Pancreas (tissue), 10 donors: ENCODE measurements around the gene CDH22. TPM values are rescaled to one million over a fixed set of nuclear protein-coding genes. Genes with fewer than 3 reads are reported as not detected.

Experiments
- ATAC-seq, 4 donors: fragments of 200-7000 bp; cut with Tn5 transposase; one replicate each; pipeline versions ENCODE4 v1.8.0 to v1.9.1; 2020; ENCODE audit warnings: mild to moderate bottlenecking in 4 of 4, moderate library complexity in 4 of 4
- DNase-seq, 6 donors: peaks; one replicate each; pipeline ENCODE4 v3.0.0-alpha.2; 2020
- FAIRE-seq: peaks from 2 replicates; lab custom pipeline; 2012; peaks lifted over from hg19 to GRCh38; lab: Jason Lieb, UNC
- H3K27ac ChIP-seq, 4 donors: fragments of 200-600 bp; sonication (generic); 1 replicate in 3 of 4; 2 replicates in 1 of 4; pipeline versions ENCODE4 v1.5.0 to v1.8.0; 2020
- H3K27me3 ChIP-seq, 4 donors: fragments of 200-600 bp; one replicate each; pipeline ENCODE4 v1.8.0; 2021
- H3K36me3 ChIP-seq, 3 donors: fragments of 200-600 bp; sonication (generic) in 1 of 3; one replicate each; pipeline versions ENCODE4 v1.5.0 to v1.8.0; 2020 to 2021
- H3K4me1 ChIP-seq, 3 donors: fragments of 200-600 bp; one replicate each; pipeline ENCODE4 v1.8.0; 2021
- H3K4me3 ChIP-seq, 4 donors: fragments of 200-600 bp; sonication (generic) in 2 of 4; one replicate each; pipeline versions ENCODE4 v1.5.0 to v1.8.0; 2020 to 2021
- H3K9me3 ChIP-seq, 4 donors: fragments of 200-600 bp; one replicate each; pipeline ENCODE4 v1.8.0; 2021
- WGBS, 2 donors: extraction: QIAGEN DNeasy Blood & Tissue Kit; methylation state at CpG; one replicate each; pipeline ENCODE4 v1.1.7; 2013; 5-methylcytosine and 5-hydroxymethylcytosine counted together
- intact Hi-C, 3 donors: fragments of 100-400 bp; cut with DNase I; formaldehyde crosslinking; loops; one replicate each; pipeline versions ENCODE4 v1.11.1 to v1.14.2; 2022
- polyA plus RNA-seq, 2 donors: library from polyadenylated mRNA; stranded (reverse); fragments of 200-250 nt; gene quantifications; one replicate each; pipeline ENCODE4 v1.2.3, GENCODE V29; 2013
- total RNA-seq, 6 donors: library from RNA; stranded (reverse); fragmentation: NEBNext Ultra II Directional in 4 of 6; extraction: Animal tissue kit (Norgen Biotek cat#: 25700) in 4 of 6; gene quantifications; one replicate each; pipeline versions ENCODE4 v1.2.1 to v1.2.4, GENCODE V29; 2021 to 2023
- TF ChIP-seq, protein P1 (sequence below), 4 donors: fragments of 200-600 bp; sonication (generic) in 3 of 4; IDR thresholded peaks; one replicate each; pipeline versions ENCODE4 v1.5.0 to v1.8.0; 2021; ENCODE audit warnings: antibody characterized with exemption in 4 of 4
- donor health status: healthy with polysubstance abuse.
- donor health status: DM: no; HTN: no; CAD: no; lungs with moderate emphysema.
- donor health status: DM: no; HTN: no; CAD: no.
- donor health status: control.
- donor health status: control.
- donor health status: Bipolar disorder and iron deficiency.
- donor health status: DM: yes; HTN: yes; CAD: no.
- donor health status: DM: no; HTN: no; CAD: no.
- donor health status: DM: no; HTN: no; CAD: no.
- donor health status: DM: yes; HTN: yes; CAD: no.

Gene CDH22
- total and polyA plus RNA-seq, 8 donors = 0.97 to 11.9 (median 3.3) TPM

- TF ChIP-seq, protein P1, sequence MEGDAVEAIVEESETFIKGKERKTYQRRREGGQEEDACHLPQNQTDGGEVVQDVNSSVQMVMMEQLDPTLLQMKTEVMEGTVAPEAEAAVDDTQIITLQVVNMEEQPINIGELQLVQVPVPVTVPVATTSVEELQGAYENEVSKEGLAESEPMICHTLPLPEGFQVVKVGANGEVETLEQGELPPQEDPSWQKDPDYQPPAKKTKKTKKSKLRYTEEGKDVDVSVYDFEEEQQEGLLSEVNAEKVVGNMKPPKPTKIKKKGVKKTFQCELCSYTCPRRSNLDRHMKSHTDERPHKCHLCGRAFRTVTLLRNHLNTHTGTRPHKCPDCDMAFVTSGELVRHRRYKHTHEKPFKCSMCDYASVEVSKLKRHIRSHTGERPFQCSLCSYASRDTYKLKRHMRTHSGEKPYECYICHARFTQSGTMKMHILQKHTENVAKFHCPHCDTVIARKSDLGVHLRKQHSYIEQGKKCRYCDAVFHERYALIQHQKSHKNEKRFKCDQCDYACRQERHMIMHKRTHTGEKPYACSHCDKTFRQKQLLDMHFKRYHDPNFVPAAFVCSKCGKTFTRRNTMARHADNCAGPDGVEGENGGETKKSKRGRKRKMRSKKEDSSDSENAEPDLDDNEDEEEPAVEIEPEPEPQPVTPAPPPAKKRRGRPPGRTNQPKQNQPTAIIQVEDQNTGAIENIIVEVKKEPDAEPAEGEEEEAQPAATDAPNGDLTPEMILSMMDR (IDR thresholded peaks at IDR 0.05) = no peak
- Histone ChIP-seq H3K4me3 (no peak overlapping the region), H3K4me1 (no peaks in the 10 kb centered on the region), H3K27me3 (no peaks in the 10 kb centered on the region), H3K36me3 (no peaks in the 10 kb centered on the region), H3K9me3 (no peaks in the 10 kb centered on the region), H3K27ac (no peak overlapping the region)
- ATAC-seq (no peak), FAIRE-seq (no peak), DNase-seq (no peak)
- 40 to 45% methylated on average over 5 of the region's 5 CpGs for WGBS, 2 donors
- intact Hi-C loops = no loop called here
Measured at GRCh38 chr20:46142124-46142523, 166.2 kb downstream of the CDH22 start.

GRCh38 chr20:46139908-46140482 is 168.3 kb downstream of the CDH22 start:
- WGBS, 2 donors = 40 to 43% methylated on average over 5 of the region's 5 CpGs
- no peaks in the 10 kb centered on the region for H3K4me1 ChIP-seq
- TF ChIP-seq, protein P1 (IDR thresholded peaks at IDR 0.05) = no peak
- ATAC-seq (peak in 2 of 4 donors; percentile 36 to 53), DNase-seq (peak in 2 of 6 donors; percentile 9 to 39), FAIRE-seq (no peak)
- intact Hi-C loops = loop anchor here in 1 of 3 donors (10.0 kb wide), 1 partner anchor 205 kb away; no protein-coding TSS in a partner anchor
- no peaks in the 10 kb centered on the region for H3K36me3 ChIP-seq
- no peak overlapping the region for H3K27ac ChIP-seq
- H3K4me3 ChIP-seq = no peak overlapping the region
- H3K9me3 ChIP-seq = no peaks in the 10 kb centered on the region
- no peaks in the 10 kb centered on the region for H3K27me3 ChIP-seq

GRCh38 chr20:46139266-46139889 is 168.9 kb downstream of the CDH22 start:
- Histone ChIP-seq H3K4me1 (no peaks in the 10 kb centered on the region), H3K27ac (no peak overlapping the region), H3K4me3 (no peak overlapping the region), H3K36me3 (no peaks in the 10 kb centered on the region), H3K9me3 (no peaks in the 10 kb centered on the region), H3K27me3 (no peaks in the 10 kb centered on the region)
- DNase-seq (no peak), FAIRE-seq (no peak), ATAC-seq (no peak)
- TF ChIP-seq, protein P1 (IDR thresholded peaks at IDR 0.05) = no peak
- WGBS, 2 donors = 40 to 51% methylated on average over 8 of the region's 8 CpGs
- intact Hi-C loops = loop anchor here in 1 of 3 donors (10.0 kb wide), 1 partner anchor 205 kb away; no protein-coding TSS in a partner anchor

DNA sequence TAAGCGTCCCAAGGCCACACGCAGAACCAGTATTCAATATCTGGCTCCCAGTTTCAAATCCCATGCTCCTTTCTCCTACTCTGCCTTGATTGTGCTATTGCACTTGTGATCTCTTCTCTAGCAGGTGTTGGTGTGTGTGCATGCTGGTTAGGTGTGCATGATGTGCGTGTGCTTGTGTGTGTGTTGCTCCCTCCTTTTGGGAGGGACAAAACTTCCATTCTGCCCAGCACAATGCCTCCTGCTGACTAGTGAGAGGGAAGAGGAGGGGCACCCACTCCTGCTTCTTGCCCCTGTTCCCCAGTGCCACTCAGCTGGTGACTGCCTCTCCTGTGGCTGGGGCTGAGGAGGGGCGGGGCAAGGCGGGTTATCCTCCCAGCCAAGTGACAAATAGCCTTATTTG is 170.5 kb downstream of the CDH22 start:
- FAIRE-seq (no peak), ATAC-seq (no peak), DNase-seq (no peak)
- TF ChIP-seq, protein P1 (IDR thresholded peaks at IDR 0.05) = no peak
- Histone ChIP-seq H3K27ac (no peak overlapping the region), H3K36me3 (no peaks in the 10 kb centered on the region), H3K4me3 (no peak overlapping the region), H3K27me3 (no peaks in the 10 kb centered on the region), H3K4me1 (no peaks in the 10 kb centered on the region), H3K9me3 (no peaks in the 10 kb centered on the region)
- intact Hi-C loops = loop anchor here in 1 of 3 donors (10.0 kb wide), 1 partner anchor 207 kb away; no protein-coding TSS in a partner anchor
- WGBS, 2 donors = 57 to 81% methylated on average over 5 of the region's 5 CpGs
